ENCODE measurements around the gene HTR4.

HTR4 gene

DNA sequence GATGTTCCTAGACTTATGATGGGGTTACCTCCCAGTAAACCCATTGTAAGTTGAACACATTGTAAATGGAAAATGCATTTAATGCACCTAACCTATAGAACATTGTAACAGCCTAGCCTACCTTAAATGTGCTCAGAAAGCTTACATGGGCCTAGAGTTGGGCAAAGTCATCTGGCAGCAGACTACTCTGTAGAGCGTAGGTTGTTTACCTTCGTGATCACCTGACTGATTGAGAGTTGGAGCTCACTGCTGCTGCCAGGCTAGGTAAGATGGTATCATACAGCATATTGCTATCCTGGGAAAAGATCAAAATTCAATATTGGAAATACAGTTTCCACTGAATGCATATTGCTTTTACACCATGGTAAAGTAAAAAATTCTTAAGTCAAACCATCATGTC lies 95.4 kb downstream of the HTR4 start:
- Histone ChIP-seq H4K8ac (ENCODE audit: low read length) (no peak overlapping the region), H2AFZ (ENCODE audit: low read depth, low read length) (no peak overlapping the region), H3K27me3 (ENCODE audit: control insufficient read depth in 1 of 2, insufficient read depth in 1 of 2, low read length in 2 of 2) (peaks cover 0 to 3% of the 10 kb centered on the region in 2 experiments), H3K79me1 (replicated peaks; ENCODE audit: low read length, poor library complexity, severe bottlenecking) (no peaks in the 10 kb centered on the region), H2BK12ac (ENCODE audit: low read length in 2 of 2) (no peak overlapping the region), H3K4me2 (ENCODE audit: low read length, poor library complexity, severe bottlenecking) (no peak overlapping the region), H3K4me3 (ENCODE audit: insufficient read depth in 1 of 2, low read depth in 1 of 2, low read length in 2 of 2) (no peak overlapping the region), H3K9me3 (ENCODE audit: control insufficient read depth, low read length) (no peaks in the 10 kb centered on the region), H3K27ac (ENCODE audit: low read length, poor library complexity, severe bottlenecking) (no peak overlapping the region), H3K9ac (ENCODE audit: low read length) (no peak overlapping the region), H2AK5ac (ENCODE audit: low read length, severe bottlenecking) (no peak overlapping the region), H3K4ac (ENCODE audit: low read depth in 1 of 2, low read length in 2 of 2) (no peak overlapping the region), H2BK5ac (ENCODE audit: low read depth, low read length, poor library complexity, severe bottlenecking) (no peak overlapping the region), H2BK120ac (ENCODE audit: low read depth, low read length) (no peak overlapping the region), H4K91ac (ENCODE audit: low read length) (no peak overlapping the region), H3K18ac (ENCODE audit: low read depth in 1 of 2, low read length in 2 of 2) (no peak overlapping the region), H3K36me3 (ENCODE audit: control insufficient read depth in 1 of 2, insufficient read depth in 2 of 2, low read depth in 1 of 2, low read length in 2 of 2) (no peaks in the 10 kb centered on the region), H2BK15ac (ENCODE audit: low read depth, poor library complexity, severe bottlenecking) (no peak overlapping the region), H3K4me1 (ENCODE audit: control insufficient read depth, insufficient read depth, low read depth, low read length) (no peaks in the 10 kb centered on the region), H3K14ac (ENCODE audit: low read length in 2 of 2) (peak overlapping the region in 1 of 2 experiments; percentile 20), H3K23ac (ENCODE audit: low read length in 2 of 2) (no peak overlapping the region)
- WGBS, result 77% methylated on average over 2 of the region's 2 CpGs
- no peak for DNase-seq

DNA sequence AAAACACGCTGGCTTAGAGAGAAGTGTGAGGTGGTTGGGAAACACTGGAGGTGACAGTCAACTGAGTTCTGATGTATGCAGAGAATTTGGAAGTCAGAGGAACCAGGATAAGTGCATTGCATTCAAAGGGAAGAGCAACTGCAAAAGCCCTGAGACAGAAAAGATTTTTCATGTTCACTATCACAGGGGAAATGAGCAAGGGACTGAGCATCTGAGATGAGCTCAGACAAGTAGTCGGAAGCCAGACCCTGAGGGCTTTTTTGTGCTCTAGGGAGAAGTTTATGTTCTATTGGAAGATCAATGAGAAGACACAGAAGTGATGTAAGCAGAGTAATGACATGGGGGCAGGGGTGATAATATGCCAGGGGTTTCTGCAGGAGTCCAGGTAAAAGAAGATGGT lies 97.5 kb downstream of the HTR4 start:
- Histone ChIP-seq H3K4ac (ENCODE audit: low read depth in 1 of 2, low read length in 2 of 2) (no peak overlapping the region), H2BK12ac (ENCODE audit: low read length in 2 of 2) (no peak overlapping the region), H3K27ac (ENCODE audit: low read length, poor library complexity, severe bottlenecking) (no peak overlapping the region), H3K23ac (ENCODE audit: low read length in 2 of 2) (no peak overlapping the region), H2BK120ac (ENCODE audit: low read depth, low read length) (no peak overlapping the region), H3K9me3 (ENCODE audit: control insufficient read depth, low read length) (no peaks in the 10 kb centered on the region), H2AFZ (ENCODE audit: low read depth, low read length) (no peak overlapping the region), H4K91ac (ENCODE audit: low read length) (no peak overlapping the region), H3K4me2 (ENCODE audit: low read length, poor library complexity, severe bottlenecking) (no peak overlapping the region), H2AK5ac (ENCODE audit: low read length, severe bottlenecking) (no peak overlapping the region), H3K4me3 (ENCODE audit: insufficient read depth in 1 of 2, low read depth in 1 of 2, low read length in 2 of 2) (no peak overlapping the region), H4K8ac (ENCODE audit: low read length) (no peak overlapping the region), H2BK5ac (ENCODE audit: low read depth, low read length, poor library complexity, severe bottlenecking) (no peak overlapping the region), H3K27me3 (ENCODE audit: control insufficient read depth in 1 of 2, insufficient read depth in 1 of 2, low read length in 2 of 2) (peaks cover 1 to 3% of the 10 kb centered on the region in 2 experiments), H3K4me1 (ENCODE audit: control insufficient read depth, insufficient read depth, low read depth, low read length) (no peaks in the 10 kb centered on the region), H3K14ac (ENCODE audit: low read length in 2 of 2) (no peak overlapping the region), H3K36me3 (ENCODE audit: control insufficient read depth in 1 of 2, insufficient read depth in 2 of 2, low read depth in 1 of 2, low read length in 2 of 2) (no peaks in the 10 kb centered on the region), H3K18ac (ENCODE audit: low read depth in 1 of 2, low read length in 2 of 2) (no peak overlapping the region), H2BK15ac (ENCODE audit: low read depth, poor library complexity, severe bottlenecking) (no peak overlapping the region), H3K79me1 (replicated peaks; ENCODE audit: low read length, poor library complexity, severe bottlenecking) (no peaks in the 10 kb centered on the region), H3K9ac (ENCODE audit: low read length) (no peak overlapping the region)
- no peak for DNase-seq
- WGBS, result 68% methylated on average over 2 of the region's 2 CpGs

DNA sequence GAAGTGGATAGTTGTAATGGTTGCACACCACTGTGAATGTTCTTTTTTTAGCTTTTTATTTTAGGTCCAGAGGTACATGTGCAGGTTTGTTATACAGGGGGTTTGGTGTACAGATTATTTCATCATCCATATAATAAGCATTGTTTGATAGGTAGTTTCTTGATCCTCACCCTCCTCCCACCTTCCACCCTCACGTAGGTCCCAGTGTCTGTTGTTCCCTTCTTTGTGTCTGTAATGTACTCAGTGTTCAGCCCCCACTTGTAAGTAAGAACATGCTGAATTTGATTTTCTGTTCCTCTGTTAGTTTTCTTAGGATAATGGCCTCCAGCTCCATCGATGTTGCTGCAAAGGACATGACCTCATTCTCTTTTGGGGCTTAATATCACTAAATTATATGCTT lies 99.7 kb downstream of the HTR4 start:
- Histone ChIP-seq H3K27ac (ENCODE audit: low read length, poor library complexity, severe bottlenecking) (no peak overlapping the region), H2AK5ac (ENCODE audit: low read length, severe bottlenecking) (no peak overlapping the region), H3K4me3 (ENCODE audit: insufficient read depth in 1 of 2, low read depth in 1 of 2, low read length in 2 of 2) (no peak overlapping the region), H3K27me3 (ENCODE audit: control insufficient read depth in 1 of 2, insufficient read depth in 1 of 2, low read length in 2 of 2) (peaks cover 0 to 3% of the 10 kb centered on the region in 2 experiments), H2BK12ac (ENCODE audit: low read length in 2 of 2) (no peak overlapping the region), H2AFZ (ENCODE audit: low read depth, low read length) (no peak overlapping the region), H3K36me3 (ENCODE audit: control insufficient read depth in 1 of 2, insufficient read depth in 2 of 2, low read depth in 1 of 2, low read length in 2 of 2) (no peaks in the 10 kb centered on the region), H2BK120ac (ENCODE audit: low read depth, low read length) (no peak overlapping the region), H3K9ac (ENCODE audit: low read length) (no peak overlapping the region), H4K91ac (ENCODE audit: low read length) (no peak overlapping the region), H3K9me3 (ENCODE audit: control insufficient read depth, low read length) (no peaks in the 10 kb centered on the region), H3K4me1 (ENCODE audit: control insufficient read depth, insufficient read depth, low read depth, low read length) (no peaks in the 10 kb centered on the region), H2BK5ac (ENCODE audit: low read depth, low read length, poor library complexity, severe bottlenecking) (no peak overlapping the region), H3K4ac (ENCODE audit: low read depth in 1 of 2, low read length in 2 of 2) (no peak overlapping the region), H3K14ac (ENCODE audit: low read length in 2 of 2) (no peak overlapping the region), H3K23ac (ENCODE audit: low read length in 2 of 2) (no peak overlapping the region), H3K79me1 (replicated peaks; ENCODE audit: low read length, poor library complexity, severe bottlenecking) (no peaks in the 10 kb centered on the region), H4K8ac (ENCODE audit: low read length) (no peak overlapping the region), H2BK15ac (ENCODE audit: low read depth, poor library complexity, severe bottlenecking) (no peak overlapping the region), H3K18ac (ENCODE audit: low read depth in 1 of 2, low read length in 2 of 2) (no peak overlapping the region), H3K4me2 (ENCODE audit: low read length, poor library complexity, severe bottlenecking) (no peak overlapping the region)
- WGBS, result no CpG with 5 or more reads among the region's 2 CpGs
- no peak for DNase-seq

DNA sequence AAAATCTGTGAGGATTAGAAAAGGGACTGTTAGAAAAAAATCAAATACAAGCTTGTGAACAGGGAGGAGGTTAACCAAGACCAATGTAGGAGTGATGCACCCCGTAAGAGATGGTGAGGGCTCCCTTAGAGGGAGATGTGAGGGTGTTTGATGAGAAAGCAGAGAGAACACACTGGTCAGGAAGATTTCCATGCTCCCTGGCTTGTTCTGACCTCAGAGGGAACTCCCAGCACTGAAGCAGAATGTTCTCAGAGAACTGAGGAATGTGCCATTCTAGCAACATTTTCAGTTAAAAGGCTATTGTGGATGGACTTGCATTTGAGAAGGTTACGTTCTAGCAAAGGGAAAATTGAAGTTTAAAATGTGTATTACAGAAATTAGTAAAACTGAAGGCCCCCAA lies 110.6 kb downstream of the HTR4 start:
- no peak overlapping the region for H3K18ac ChIP-seq (ENCODE audit: low read depth in 1 of 2, low read length in 2 of 2)

More for the DNA sequence above, 110.6 kb downstream of the HTR4 start:
- no peak overlapping the region for H3K4ac ChIP-seq (ENCODE audit: low read depth in 1 of 2, low read length in 2 of 2)
- H2AK5ac ChIP-seq (ENCODE audit: low read length, severe bottlenecking), result no peak overlapping the region
- H4K91ac ChIP-seq (ENCODE audit: low read length), result no peak overlapping the region
- H2BK12ac ChIP-seq (ENCODE audit: low read length in 2 of 2), result no peak overlapping the region
- H4K8ac ChIP-seq (ENCODE audit: low read length), result no peak overlapping the region
- H3K79me1 ChIP-seq (replicated peaks; ENCODE audit: low read length, poor library complexity, severe bottlenecking), result no peaks in the 10 kb centered on the region
- H2AFZ ChIP-seq (ENCODE audit: low read depth, low read length), result no peak overlapping the region
- 83% methylated on average over 1 of the region's 2 CpGs for WGBS
- H3K14ac ChIP-seq (ENCODE audit: low read length in 2 of 2), result no peak overlapping the region
- H3K4me2 ChIP-seq (ENCODE audit: low read length, poor library complexity, severe bottlenecking), result no peak overlapping the region
- H3K23ac ChIP-seq (ENCODE audit: low read length in 2 of 2), result no peak overlapping the region
- H2BK5ac ChIP-seq (ENCODE audit: low read depth, low read length, poor library complexity, severe bottlenecking), result no peak overlapping the region
- H3K9ac ChIP-seq (ENCODE audit: low read length), result no peak overlapping the region
- H3K27ac ChIP-seq (ENCODE audit: low read length, poor library complexity, severe bottlenecking), result no peak overlapping the region
- H3K4me3 ChIP-seq (ENCODE audit: insufficient read depth in 1 of 2, low read depth in 1 of 2, low read length in 2 of 2), result no peak overlapping the region
- DNase-seq, result no peak
- peaks cover 5% of the 10 kb centered on the region for H3K9me3 ChIP-seq (ENCODE audit: control insufficient read depth, low read length)
- no peaks in the 10 kb centered on the region for H3K4me1 ChIP-seq (ENCODE audit: control insufficient read depth, insufficient read depth, low read depth, low read length)
- H3K36me3 ChIP-seq (ENCODE audit: control insufficient read depth in 1 of 2, insufficient read depth in 2 of 2, low read depth in 1 of 2, low read length in 2 of 2), result no peaks in the 10 kb centered on the region
- H3K27me3 ChIP-seq (ENCODE audit: control insufficient read depth in 1 of 2, insufficient read depth in 1 of 2, low read length in 2 of 2), result no peaks in the 10 kb centered on the region
- H2BK15ac ChIP-seq (ENCODE audit: low read depth, poor library complexity, severe bottlenecking), result no peak overlapping the region
- no peak overlapping the region for H2BK120ac ChIP-seq (ENCODE audit: low read depth, low read length)
